Vagina (tissue), 2 donors: Measurements from ENCODE around the gene NECTIN2.
A peak's percentile ranks its signal among the peaks of the same experiment; 100 is the strongest.

Experiments
- POLR2A ChIP-seq, 2 donors: fragments of 450-650 bp; IDR thresholded peaks; one replicate each; pipeline ENCODE4 v1.6.1; 2017; ENCODE audit warnings: antibody characterized with exemption in 2 of 2, mild to moderate bottlenecking in 2 of 2, moderate library complexity in 2 of 2
- POLR2AphosphoS5 ChIP-seq, 2 donors: sonication (generic); formaldehyde crosslinking; IDR thresholded peaks; one replicate each; pipeline ENCODE4 v1.9.0; 2017; ENCODE audit warnings: antibody characterized with exemption in 2 of 2, mild to moderate bottlenecking in 2 of 2, low read depth in 1 of 2; ENCODE audit not compliant: insufficient read depth in 1 of 2
- TF ChIP-seq, protein P1 (sequence below), 3 experiments: fragments of 450-650 bp in 2 of 3; fragments of 200-600 bp in 1 of 3; sonication (generic) in 1 of 3; IDR thresholded peaks; one replicate each; pipeline ENCODE4 v1.5.1; 2017 to 2019; ENCODE audit warnings: antibody characterized with exemption in 3 of 3, mild to moderate bottlenecking in 2 of 3, moderate library complexity in 2 of 3

DNA sequence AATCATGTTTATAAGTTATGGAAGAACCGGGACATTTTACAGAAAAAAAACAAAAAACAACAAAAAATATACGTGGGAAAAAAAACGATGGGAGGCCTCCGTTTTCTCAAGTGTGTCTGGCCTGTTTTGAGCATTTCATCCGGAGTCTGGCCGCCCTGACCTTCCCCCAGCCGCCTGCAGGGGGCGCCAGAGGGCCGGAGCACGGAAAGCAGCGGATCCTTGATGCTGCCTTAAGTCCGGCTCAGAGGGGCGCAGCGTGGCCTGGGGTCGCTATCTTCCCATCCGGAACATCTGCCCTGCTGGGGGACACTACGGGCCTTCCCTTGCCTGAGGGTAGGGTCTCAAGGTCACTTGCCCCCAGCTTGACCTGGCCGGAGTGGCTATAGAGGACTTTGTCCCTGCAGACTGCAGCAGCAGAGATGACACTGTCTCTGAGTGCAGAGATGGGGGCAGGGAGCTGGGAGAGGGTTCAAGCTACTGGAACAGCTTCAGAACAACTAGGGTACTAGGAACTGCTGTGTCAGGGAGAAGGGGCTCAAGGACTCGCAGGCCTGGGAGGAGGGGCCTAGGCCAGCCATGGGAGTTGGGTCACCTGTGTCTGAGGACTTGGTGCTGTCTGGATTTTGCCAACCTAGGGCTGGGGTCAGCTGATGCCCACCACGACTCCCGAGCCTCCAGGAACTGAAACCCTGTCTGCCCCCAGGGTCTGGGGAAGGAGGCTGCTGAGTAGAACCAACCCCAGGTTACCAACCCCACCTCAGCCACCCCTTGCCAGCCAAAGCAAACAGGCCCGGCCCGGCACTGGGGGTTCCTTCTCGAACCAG, 57.7 kb downstream of the NECTIN2 start:
- TF ChIP-seq, protein P1, sequence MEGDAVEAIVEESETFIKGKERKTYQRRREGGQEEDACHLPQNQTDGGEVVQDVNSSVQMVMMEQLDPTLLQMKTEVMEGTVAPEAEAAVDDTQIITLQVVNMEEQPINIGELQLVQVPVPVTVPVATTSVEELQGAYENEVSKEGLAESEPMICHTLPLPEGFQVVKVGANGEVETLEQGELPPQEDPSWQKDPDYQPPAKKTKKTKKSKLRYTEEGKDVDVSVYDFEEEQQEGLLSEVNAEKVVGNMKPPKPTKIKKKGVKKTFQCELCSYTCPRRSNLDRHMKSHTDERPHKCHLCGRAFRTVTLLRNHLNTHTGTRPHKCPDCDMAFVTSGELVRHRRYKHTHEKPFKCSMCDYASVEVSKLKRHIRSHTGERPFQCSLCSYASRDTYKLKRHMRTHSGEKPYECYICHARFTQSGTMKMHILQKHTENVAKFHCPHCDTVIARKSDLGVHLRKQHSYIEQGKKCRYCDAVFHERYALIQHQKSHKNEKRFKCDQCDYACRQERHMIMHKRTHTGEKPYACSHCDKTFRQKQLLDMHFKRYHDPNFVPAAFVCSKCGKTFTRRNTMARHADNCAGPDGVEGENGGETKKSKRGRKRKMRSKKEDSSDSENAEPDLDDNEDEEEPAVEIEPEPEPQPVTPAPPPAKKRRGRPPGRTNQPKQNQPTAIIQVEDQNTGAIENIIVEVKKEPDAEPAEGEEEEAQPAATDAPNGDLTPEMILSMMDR (IDR thresholded peaks at IDR 0.05): peak; percentile 96 to 98 (median 97)
- TF ChIP-seq POLR2A (IDR thresholded peaks at IDR 0.05) (no peak), POLR2AphosphoS5 (IDR thresholded peaks at IDR 0.05; ENCODE audit: insufficient read depth in 1 of 2, low read depth in 1 of 2) (no peak)
